ENCODE data around the gene PTPRT. TPM values are rescaled to one million over a fixed set of nuclear protein-coding genes. Genes with fewer than 3 reads are reported as not detected.

Gene PTPRT
- total and polyA plus RNA-seq, 10 of the 15 experiments (the other 5 are each of a cell fraction or from before 2014, with no cell fraction given), result not detected

DNA sequence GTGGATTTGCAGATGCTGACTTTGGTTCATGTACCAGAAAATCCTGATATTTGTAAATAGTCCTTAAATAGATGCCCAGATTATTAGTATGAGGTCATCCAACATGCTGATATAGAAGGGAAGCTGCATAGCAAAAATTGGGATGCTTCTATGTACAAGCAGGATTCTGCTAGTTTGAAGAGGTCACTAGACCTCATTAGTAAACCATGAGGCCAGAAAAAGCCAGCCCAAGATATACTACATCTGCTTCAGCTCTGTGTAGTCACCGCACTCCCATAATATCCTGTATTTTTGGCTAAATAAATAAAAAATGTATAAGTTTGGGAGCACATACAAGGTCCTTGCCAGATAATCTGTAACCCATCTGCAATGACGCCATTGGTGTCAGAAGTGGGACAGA is 13.0 kb downstream of the PTPRT start:
- H4K20me1 ChIP-seq (ENCODE audit: control insufficient read depth, insufficient read depth), result no peaks in the 10 kb centered on the region
- DNase-seq (ENCODE audit: low read depth, low spot score), result no peak
- ChIA-PET POLR2A (no interaction called here), RAD21 (ENCODE audit: unreplicated experiment) (no interaction called here), CTCF (no interaction called here), SMC1A (ENCODE audit: uncharacterized antibody, unreplicated experiment) (no interaction called here)
- no peak overlapping the region for H3K9ac ChIP-seq (ENCODE audit: control insufficient read depth, insufficient read depth, low read length)
- H3K27me3 ChIP-seq (replicated peaks in 1 of 2; ENCODE audit: control insufficient read depth in 2 of 2, insufficient read depth in 2 of 2, low read length in 1 of 2), result 0 out of 4 replicates have a peak, but pooled peaks cover 0 to 2% of the 10 kb centered on the region in 2 experiments
- H3K27ac ChIP-seq (ENCODE audit: control insufficient read depth, insufficient read depth), result no peak overlapping the region
- no peak overlapping the region for H2AFZ ChIP-seq (ENCODE audit: control insufficient read depth, low read depth, low read length)
- in situ Hi-C loops (cut with MboI), result no loop called here
- no peaks in the 10 kb centered on the region for H3K36me3 ChIP-seq (ENCODE audit: control insufficient read depth in 2 of 2, insufficient read depth in 2 of 2, low read length in 1 of 2)
- intact Hi-C loops (cut with micrococcal nuclease; ENCODE audit: unreplicated experiment), result no loop called here
- H3K79me2 ChIP-seq (ENCODE audit: control insufficient read depth, insufficient read depth, low read length), result no peaks in the 10 kb centered on the region
- no TSS peak for BruUV-seq (replicated peaks)
- FAIRE-seq, result no peak
- H3K4me3 ChIP-seq, result no peak overlapping the region
- no peak overlapping the region for H3K4me2 ChIP-seq (ENCODE audit: control insufficient read depth, insufficient read depth)
- H3K4me1 ChIP-seq (ENCODE audit: control insufficient read depth, insufficient read depth, low read length), result no peaks in the 10 kb centered on the region
- ATAC-seq, result no peak
- 20% methylated on average over 2 of the region's 2 CpGs for WGBS (ENCODE audit: insufficient coverage, insufficient replicate concordance, low lambda C conversion rate, missing lambda C conversion rate)
- no peaks in the 10 kb centered on the region; the same call in 2 of the 3 replicates for H3K9me3 ChIP-seq (replicated peaks; ENCODE audit: control insufficient read depth, insufficient read depth, low read length)
- TF ChIP-seq TCF3 (IDR thresholded peaks at IDR 0.05; ENCODE audit: borderline replicate concordance, insufficient read depth, low read depth, low read length) (no peak), TCF12 (IDR thresholded peaks at IDR 0.05; ENCODE audit: low read depth, low read length) (no peak), FOXK2 (IDR thresholded peaks at IDR 0.05) (no peak), PAX8 (IDR thresholded peaks at IDR 0.05) (no peak), CBX5 (IDR thresholded peaks at IDR 0.05; ENCODE audit: low read depth) (no peak), ZBTB11 (CRISPR knock-in tag; IDR thresholded peaks at IDR 0.05) (no peak), ETV6 (conservative IDR thresholded peaks at IDR 0.05 in 1 of 2, IDR thresholded peaks at IDR 0.05 in 1 of 2; ENCODE audit: borderline replicate concordance in 1 of 2, low read depth in 1 of 2) (no peak)
- TF ChIP-seq, protein P1, sequence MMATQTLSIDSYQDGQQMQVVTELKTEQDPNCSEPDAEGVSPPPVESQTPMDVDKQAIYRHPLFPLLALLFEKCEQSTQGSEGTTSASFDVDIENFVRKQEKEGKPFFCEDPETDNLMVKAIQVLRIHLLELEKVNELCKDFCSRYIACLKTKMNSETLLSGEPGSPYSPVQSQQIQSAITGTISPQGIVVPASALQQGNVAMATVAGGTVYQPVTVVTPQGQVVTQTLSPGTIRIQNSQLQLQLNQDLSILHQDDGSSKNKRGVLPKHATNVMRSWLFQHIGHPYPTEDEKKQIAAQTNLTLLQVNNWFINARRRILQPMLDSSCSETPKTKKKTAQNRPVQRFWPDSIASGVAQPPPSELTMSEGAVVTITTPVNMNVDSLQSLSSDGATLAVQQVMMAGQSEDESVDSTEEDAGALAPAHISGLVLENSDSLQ (IDR thresholded peaks at IDR 0.05), result no peak
